Stimulated activated CD4-positive, alpha-beta T cell treated with anti-CD3 and anti-CD28 coated beads, Interleukin-1b, Interleukin-23, amount 100 ng/mL, for 4 hours (primary cell): ENCODE results near the gene BTK.
"Not testable (repeated sequence)": the region's sequence is repeated elsewhere in the genome, so short reads cannot be mapped to it uniquely, and the experiment has no call there.

Experiments
- DNase-seq, 2 donors: peaks; one replicate each; pipeline ENCODE4 v3.0.0-alpha.2; 2020; ENCODE audit warnings: low read depth in 2 of 2

The BTK gene

DNA sequence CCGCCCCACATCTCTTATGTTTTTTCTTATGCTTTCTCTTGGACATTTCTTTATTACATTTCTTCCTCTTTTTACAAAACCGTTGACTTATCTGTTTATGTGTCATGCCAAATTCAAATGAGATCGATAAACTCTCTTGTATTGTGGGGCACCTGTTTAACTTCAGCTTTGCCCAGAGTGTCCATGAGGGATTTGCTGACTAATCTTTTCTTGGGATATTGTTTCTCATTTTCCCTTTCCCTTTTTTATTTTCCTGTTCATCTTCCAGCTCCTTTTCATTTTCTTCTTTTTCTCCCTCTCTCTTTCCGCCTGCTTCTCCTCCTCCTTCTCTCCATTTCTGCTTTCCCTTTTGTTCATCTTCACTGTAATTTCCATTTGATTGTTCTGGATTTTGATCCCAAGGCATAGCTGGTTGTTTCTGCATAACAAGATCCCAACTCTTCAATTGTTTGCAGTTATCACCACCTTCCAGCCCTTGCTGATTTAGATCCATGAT is 48.2 kb downstream of the BTK start:
- DNase-seq = no peak

DNA sequence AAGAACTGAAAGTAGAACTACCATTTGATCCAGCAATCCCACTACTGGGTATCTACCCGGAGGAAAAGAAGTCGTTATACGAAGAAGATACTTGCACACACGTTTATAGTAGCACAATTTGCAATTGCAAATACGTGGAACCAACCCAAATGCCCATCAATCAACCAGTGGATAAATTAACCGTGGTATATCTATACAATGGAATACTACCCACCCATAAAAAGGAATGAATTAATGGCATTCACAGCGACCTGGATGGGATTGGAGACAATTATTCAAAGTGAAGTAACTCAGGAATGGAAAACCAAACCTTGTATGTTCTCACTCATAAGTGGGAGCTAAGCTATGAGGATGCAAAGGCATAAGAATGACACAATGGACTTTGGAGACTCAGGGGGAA is 51.7 kb downstream of the BTK start:
- DNase-seq = not testable (repeated sequence)

DNA sequence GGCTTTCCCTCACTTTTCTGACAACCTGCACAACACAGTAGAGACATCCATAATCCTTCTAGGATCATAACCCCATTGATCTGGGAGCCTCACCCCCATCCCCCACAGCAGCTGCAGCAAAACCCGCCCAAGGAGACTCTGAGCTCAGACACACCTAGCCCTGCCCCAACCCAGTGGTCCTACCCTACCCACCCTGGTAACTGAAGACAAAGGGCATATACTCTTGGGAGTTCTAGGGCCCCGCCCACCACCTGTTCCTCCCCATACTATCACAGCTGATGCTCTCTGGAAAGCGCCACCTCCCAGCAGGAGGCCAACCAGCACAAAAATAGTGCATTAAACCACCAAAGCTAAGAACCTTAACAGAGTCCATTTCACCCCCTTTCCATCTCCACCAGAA is 59.4 kb downstream of the BTK start:
- DNase-seq = not testable (repeated sequence)

DNA sequence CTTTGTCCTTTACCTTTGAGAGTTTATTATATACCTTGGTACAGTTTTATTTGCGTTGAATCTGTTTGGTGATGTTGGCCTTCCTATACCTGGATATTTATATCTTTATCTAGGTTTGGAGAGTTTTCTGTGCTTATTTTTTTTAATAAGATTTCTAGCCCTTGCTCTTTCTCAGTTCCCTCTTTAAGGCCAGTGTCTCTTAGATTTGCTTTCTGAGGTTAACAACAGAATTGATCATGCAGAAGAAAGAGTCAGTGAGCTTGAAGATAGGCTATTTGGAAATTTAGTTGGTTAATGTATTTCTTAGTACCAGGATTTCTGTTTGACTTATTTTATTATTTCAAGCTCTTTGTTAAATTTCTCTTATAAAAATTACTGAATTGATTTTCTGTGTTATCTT is 82.2 kb downstream of the BTK start:
- DNase-seq = no peak
